ENCODE results near the gene DYNC1I1. TPM values are rescaled to one million over a fixed set of nuclear protein-coding genes. Genes with fewer than 3 reads are reported as not detected.
"Not testable (repeated sequence)": the region's sequence is repeated elsewhere in the genome, so short reads cannot be mapped to it uniquely, and the experiment has no call there.

Gene DYNC1I1
- total and polyA plus RNA-seq, 4 donors, result 0.28 to 0.67 (median 0.39) TPM

DNA sequence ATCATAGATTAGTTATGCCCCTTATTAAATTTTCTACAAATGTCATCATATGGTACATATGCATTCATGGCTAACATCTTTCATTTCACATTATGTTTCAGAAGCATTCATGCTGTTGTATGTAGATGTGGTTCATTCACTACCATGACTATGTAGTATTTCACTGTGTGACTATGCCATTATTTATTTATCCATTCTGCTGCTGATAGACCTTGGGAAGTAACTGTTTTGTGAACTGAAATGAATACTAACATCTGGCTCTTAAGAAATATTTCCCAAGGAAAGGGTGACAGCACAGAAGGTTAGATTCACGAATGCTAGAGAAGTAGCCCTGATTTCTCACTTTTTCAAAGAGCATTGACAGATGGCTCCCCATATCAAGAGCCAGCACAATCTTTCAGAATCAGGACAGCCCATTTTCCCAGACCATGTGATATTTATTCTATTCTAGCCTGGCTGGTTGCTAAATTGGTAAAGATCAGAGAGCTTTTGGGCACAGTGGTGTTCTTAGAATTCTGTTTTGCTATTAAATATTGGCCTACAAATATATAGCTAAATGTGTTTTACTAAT, 157.4 kb downstream of the DYNC1I1 start (continued):
- TF ChIP-seq TAF1 (conservative IDR thresholded peaks at IDR 0.05) (no peak), SP1 (IDR thresholded peaks at IDR 0.05) (no peak), HNF4G (IDR thresholded peaks at IDR 0.05) (no peak), RAD21 (IDR thresholded peaks at IDR 0.05) (no peak), FOXA2 (IDR thresholded peaks at IDR 0.05) (no peak)

DNA sequence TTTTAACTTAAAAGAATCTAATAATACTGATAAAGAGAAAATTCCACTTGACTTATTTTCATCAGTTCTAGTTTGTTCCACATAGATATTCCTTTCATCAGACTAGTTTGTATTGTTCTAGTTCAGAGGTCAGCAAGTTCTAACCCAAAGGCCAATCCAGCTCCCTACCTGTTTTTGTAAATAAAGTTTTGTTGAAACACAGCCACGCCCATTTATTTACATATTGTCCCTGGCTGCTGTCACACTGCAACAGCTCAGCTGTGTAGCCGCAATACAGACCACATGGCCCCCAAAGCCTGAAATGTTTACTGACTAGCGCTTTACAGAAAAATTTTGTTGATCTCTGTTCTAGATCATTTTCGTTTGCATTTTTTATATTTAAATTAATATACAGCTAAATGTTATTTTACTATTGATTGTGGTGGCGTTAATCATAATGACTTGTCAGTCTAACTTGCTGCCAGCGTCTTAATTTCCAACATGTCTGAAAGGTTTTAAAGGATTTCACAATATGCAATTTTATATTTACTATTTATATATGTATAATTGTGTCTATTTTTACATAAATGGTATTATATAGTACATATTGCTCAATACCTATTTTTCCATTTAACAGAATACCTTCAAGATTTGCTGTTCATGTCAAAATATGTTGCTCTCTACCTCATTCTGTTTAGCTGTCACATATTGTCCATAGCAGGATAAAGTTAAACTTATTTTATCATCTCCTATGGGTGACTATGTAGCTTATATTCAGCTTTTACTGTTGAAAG, 159.3 kb downstream of the DYNC1I1 start:
- TF ChIP-seq CTCF (IDR thresholded peaks at IDR 0.05; ENCODE audit: low read depth, low read length, missing input control) (no peak), TAF1 (conservative IDR thresholded peaks at IDR 0.05) (no peak)
- Histone ChIP-seq H3K4me1 (ENCODE audit: control insufficient read depth in 4 of 4, insufficient read depth in 4 of 4, low read length in 3 of 4) (no peaks in the 10 kb centered on the region), H3K36me3 (ENCODE audit: control insufficient read depth in 4 of 4, insufficient read depth in 3 of 4, low read depth in 1 of 4, low read length in 3 of 4) (no peaks in the 10 kb centered on the region), H3K4me3 (ENCODE audit: low read depth in 1 of 3, low read length in 3 of 3) (no peak overlapping the region), H3K27ac (ENCODE audit: low read depth in 1 of 2, low read length in 2 of 2) (no peak overlapping the region), H3K9ac (ENCODE audit: low read depth in 1 of 2, low read length in 2 of 2) (no peak overlapping the region), H3K9me3 (ENCODE audit: control insufficient read depth in 4 of 4, low read length in 3 of 4) (no peaks in the 10 kb centered on the region), H3K27me3 (ENCODE audit: control insufficient read depth in 4 of 4, insufficient read depth in 4 of 4, low read length in 3 of 4) (peaks cover 0 to 3% (median 0%) of the 10 kb centered on the region in 4 donors)
- 90% methylated on average over 6 of the region's 6 CpGs for WGBS
- no peak for DNase-seq (ENCODE audit: low spot score)

DNA sequence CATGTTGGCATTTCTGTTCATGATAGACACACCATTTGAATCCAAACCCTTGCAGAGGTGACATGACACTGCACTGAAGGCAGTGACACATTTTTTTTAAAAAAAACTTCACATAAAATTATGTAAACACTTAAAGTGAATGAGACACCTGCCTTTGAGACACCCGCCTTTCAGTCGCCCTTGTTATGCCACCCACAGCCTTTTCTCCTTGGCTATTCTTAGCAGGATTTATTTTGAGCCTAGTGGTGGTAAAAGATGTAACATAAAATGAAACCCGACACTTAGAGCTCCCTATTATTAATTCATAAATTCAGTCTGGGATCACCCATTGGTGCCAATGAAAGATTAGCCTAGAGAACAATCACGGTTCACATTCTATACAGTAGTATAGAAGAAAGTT, 161.3 kb downstream of the DYNC1I1 start:
- Histone ChIP-seq H3K4me1 (ENCODE audit: control insufficient read depth in 4 of 4, insufficient read depth in 4 of 4, low read length in 3 of 4) (no peaks in the 10 kb centered on the region), H3K4me3 (ENCODE audit: low read depth in 1 of 3, low read length in 3 of 3) (no peak overlapping the region), H3K36me3 (ENCODE audit: control insufficient read depth in 4 of 4, insufficient read depth in 3 of 4, low read depth in 1 of 4, low read length in 3 of 4) (no peaks in the 10 kb centered on the region), H3K9ac (ENCODE audit: low read depth in 1 of 2, low read length in 2 of 2) (no peak overlapping the region), H3K9me3 (ENCODE audit: control insufficient read depth in 4 of 4, low read length in 3 of 4) (no peaks in the 10 kb centered on the region), H3K27me3 (ENCODE audit: control insufficient read depth in 4 of 4, insufficient read depth in 4 of 4, low read length in 3 of 4) (peaks cover 0 to 3% (median 0%) of the 10 kb centered on the region in 4 donors), H3K27ac (ENCODE audit: low read depth in 1 of 2, low read length in 2 of 2) (no peak overlapping the region)
- WGBS, result 83% methylated on average over 4 of the region's 4 CpGs
- TF ChIP-seq RXRA (IDR thresholded peaks at IDR 0.05) (no peak), YY1 (IDR thresholded peaks at IDR 0.05) (no peak), FOXA2 (IDR thresholded peaks at IDR 0.05) (no peak), ZBTB33 (IDR thresholded peaks at IDR 0.05) (no peak), JUND (IDR thresholded peaks at IDR 0.05) (no peak), HNF4A (conservative IDR thresholded peaks at IDR 0.05) (no peak), REST (IDR thresholded peaks at IDR 0.05) (no peak)
- no peak for DNase-seq (ENCODE audit: low spot score)

DNA sequence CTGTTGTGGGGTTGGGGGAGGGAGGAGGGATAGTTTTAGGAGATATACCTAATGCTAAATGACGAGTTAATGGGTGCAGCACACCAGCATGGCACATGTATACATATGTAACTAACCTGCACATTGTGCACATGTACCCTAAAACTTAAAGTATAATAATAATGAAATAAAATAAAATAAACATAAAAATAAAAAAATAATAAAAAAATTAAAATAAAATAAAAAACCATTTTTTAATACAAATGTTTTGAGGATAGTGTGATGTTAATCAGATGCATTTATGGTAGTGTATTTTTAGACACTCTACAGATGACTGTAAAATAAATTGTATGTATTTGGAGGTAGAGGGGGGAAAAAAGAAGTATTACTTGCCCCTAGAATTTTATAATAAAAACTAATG, 172.5 kb downstream of the DYNC1I1 start:
- WGBS, result 90% methylated on average over 1 of the region's 1 CpG
- DNase-seq (ENCODE audit: low spot score), result not testable (repeated sequence)

More for the DNA sequence above, 172.5 kb downstream of the DYNC1I1 start:
- H3K27me3 ChIP-seq (ENCODE audit: control insufficient read depth in 4 of 4, insufficient read depth in 4 of 4, low read length in 3 of 4); H3K9me3 ChIP-seq (ENCODE audit: control insufficient read depth in 4 of 4, low read length in 3 of 4); H3K4me1 ChIP-seq (ENCODE audit: control insufficient read depth in 4 of 4, insufficient read depth in 4 of 4, low read length in 3 of 4); H3K9ac ChIP-seq (ENCODE audit: low read depth in 1 of 2, low read length in 2 of 2); H3K36me3 ChIP-seq (ENCODE audit: control insufficient read depth in 4 of 4, insufficient read depth in 3 of 4, low read depth in 1 of 4, low read length in 3 of 4); H3K27ac ChIP-seq (ENCODE audit: low read depth in 1 of 2, low read length in 2 of 2); H3K4me3 ChIP-seq (ENCODE audit: low read depth in 1 of 3, low read length in 3 of 3): not testable (repeated sequence)
